Superior temporal gyrus (tissue), 1 donor: ENCODE results near the gene BAZ1B.
"Not testable (repeated sequence)": the region's sequence is repeated elsewhere in the genome, so short reads cannot be mapped to it uniquely, and the experiment has no call there.

Source experiments
- DNase-seq: peaks from one replicate; pipeline ENCODE4 v3.0.0-alpha.2; 2016; ENCODE audit errors: extremely low spot score

BAZ1B gene

DNA sequence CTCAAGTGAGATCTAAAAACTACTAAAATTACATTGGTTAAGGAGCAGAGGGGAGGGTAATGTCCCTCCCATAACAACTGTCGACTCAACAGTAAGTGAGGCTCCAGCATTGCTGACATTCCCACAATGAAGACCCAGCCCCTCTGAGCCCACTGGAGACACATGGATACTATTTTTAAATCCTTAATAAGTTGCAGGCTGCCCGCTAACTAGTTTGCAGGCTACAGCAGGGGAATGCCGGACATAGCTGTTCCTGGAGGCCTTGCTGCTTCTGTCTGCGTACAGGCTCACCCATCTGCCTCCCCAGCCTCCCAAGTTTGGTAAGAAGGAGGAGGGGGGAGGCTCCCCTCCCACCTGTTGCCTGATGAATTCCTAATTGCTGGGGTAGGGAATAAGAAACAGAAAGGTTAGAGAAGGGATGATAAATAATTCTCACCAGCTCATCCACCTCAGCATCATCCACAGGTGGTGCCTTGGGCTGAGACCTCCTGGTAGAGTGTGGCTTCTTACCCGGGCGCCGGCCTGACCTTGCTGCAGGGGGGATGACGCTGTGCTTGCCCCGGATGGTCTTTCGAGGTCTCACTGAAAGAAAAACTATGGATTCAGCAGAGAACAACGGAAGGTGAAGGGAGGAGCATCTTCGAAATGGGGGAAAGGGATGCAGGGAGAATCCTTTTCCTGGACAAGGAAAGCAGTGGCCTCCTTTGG is 78.4 kb downstream of the BAZ1B start:
- no peak for DNase-seq

DNA sequence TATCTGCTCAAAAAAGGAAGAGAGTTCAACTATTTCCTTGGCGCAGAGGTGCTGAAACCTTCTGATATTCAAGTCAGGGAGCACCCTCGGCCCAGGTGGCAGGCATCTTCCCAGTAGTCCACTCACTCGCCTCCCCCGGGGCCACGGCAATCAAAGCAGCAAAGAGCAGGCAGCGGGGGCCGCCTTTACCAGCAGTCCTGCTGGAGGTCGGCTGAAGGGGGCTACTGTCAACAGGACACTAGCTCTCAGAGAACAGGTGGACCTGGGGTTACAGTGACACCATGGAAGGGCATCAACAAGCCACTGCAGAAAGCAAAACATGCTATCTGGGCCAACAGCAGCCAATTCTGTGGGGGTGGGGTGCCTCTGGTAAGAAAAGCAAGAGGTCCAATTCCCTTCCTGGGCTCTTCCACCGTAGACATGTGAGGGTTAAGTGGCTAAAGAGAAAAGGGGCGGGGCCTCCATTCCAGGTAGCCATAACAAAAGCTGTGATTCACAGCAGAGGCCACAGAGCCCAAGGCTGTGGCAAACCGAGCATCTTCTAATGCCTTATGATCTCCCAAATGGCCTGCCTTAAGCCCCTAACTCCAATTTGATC is 79.1 kb downstream of the BAZ1B start:
- no peak for DNase-seq

DNA sequence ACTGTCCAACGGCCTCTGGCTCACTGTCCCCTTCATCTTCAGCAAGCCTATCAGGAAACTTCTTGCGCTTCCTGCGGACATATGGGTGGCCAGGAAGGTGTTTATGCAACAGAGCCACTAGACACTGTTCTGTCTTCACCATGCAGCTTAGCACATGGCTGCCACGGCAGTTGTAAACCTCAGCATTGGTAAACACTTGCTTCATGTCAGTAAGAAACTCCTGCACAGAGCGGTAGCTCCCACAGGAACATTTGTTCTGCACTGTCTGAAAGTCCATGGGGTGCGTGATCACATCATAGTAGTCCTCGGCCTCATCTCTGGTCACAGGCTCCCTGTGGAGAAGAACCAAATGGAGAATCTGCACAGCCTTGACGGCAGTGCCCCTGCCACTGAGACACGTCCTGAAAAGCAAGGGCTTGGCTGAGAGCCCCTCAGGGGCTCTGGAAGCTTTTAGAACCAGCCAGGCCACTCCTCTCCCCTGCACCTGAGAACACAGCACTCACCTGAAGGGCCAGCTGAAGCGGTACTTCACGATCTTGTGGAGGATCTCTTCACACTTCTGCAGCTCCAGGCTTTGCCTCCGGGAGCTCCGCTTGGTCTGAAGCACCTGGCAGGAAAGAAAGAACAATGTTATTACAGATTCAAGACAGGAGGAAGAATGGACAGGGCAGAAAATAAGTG is 79.7 kb downstream of the BAZ1B start:
- DNase-seq, result no peak

DNA sequence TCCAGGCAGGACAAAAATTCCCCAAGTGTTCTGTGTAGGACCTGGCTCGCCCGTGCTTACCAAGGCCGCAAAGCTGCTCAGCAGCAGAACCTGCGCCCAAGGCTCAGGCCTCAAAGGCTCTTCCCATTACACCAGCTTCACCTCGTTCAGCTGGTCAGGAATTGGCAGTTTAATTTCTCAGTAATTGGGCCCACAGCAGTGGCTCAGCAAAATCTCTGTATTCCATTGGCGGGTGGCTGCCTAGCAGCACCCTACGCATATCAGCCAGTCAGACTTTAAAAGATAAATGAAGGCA is 82.7 kb downstream of the BAZ1B start:
- DNase-seq, result no peak

DNA sequence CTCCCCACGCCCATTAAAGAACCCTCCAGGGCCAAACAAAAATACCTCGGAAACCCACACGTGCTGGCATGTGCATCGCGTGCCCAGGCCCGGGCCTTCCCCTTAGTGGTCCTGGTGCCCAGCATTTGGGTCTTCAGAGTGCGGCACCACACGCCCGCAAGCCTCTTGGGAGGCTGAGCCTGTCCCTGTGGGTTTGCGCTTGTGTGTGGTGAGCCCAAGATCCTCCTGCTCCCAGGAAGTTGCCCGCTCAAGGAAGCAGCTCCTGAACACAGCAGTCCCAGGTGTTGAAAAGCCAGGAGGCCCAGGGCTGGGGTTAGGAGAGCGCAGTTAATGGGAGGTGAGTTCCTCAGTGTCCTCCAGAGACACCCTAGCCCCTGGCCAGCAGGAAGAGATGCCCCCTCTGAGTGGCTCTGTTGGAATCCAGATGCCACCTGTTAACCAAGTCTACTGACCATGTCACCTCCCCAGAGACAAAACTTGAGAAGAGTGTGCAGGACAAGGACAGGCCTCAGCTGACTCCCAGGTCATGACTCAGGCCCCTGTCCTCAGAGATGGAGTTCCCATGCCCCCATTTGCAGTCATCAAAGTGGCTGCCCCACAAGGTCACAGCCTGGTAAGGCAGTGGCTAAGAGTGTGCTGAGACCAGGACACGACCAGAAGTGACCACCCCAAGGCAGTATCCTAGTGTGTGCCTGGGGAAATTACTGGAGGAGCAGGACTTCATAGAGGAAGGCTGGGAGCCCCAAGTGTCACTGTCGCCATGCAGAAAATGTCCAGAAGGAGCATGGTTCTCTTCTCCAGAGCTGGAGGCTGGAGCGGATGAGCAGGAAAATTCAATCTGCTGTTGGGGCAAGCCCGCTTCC is 83.3 kb downstream of the BAZ1B start:
- DNase-seq, result no peak

DNA sequence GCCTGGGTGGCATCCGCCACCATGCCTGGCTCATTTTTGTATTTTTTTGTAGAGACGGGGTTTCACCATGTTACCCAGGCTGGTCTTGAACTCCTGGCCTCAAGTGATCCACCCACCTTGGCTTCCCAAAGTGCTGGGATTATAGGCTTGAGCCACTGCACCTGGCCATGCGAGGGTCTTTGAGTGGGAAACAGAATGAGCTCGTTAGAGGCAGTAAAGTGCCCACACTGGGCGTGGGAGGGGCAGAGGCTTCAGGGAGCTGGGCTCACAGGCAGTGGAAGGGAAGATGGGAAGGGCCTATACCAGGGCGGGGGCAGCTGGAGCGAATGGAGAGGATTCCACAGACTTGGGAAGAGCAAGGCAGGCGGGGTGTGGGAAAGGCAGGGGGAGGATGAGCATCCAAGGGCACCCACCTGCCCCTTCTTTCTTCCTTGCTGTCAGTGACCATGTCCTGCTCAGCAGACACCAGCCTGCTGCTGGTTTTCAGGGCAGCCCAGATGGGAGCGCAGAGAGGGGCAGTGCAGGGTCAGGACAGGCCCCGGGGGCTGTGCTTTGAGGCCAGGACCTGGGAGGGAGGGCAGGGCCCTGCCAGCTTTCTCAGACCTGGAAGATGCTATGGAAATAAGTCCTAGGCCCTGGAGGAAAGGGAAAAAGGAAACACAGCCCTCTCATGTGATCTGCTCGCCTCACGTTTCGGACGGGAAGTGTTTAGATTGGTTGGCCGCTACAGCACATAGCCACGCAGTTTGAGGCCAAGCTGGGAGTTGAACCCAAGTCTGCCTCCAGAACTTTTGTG is 84.3 kb downstream of the BAZ1B start:
- DNase-seq, result no peak

DNA sequence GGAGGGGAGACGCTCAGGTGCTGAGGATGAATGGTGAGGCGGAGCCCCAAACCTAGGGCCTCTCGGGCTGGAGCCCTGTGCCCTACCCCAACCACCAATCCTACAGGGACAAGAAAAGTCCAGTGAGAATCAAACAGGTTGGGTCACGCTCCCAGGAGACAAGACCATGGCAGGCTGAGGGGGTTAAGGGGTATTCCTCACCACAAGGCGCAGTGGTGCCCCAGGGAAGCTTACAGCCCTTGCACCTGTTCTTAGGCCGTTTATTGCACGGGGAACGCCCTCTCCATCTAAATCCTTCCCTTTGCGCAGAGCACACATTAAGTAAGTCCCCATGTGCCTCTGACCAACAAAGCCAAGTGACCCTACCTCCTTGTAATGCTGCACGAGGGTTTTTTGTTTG is 85.0 kb downstream of the BAZ1B start:
- DNase-seq, result no peak

DNA sequence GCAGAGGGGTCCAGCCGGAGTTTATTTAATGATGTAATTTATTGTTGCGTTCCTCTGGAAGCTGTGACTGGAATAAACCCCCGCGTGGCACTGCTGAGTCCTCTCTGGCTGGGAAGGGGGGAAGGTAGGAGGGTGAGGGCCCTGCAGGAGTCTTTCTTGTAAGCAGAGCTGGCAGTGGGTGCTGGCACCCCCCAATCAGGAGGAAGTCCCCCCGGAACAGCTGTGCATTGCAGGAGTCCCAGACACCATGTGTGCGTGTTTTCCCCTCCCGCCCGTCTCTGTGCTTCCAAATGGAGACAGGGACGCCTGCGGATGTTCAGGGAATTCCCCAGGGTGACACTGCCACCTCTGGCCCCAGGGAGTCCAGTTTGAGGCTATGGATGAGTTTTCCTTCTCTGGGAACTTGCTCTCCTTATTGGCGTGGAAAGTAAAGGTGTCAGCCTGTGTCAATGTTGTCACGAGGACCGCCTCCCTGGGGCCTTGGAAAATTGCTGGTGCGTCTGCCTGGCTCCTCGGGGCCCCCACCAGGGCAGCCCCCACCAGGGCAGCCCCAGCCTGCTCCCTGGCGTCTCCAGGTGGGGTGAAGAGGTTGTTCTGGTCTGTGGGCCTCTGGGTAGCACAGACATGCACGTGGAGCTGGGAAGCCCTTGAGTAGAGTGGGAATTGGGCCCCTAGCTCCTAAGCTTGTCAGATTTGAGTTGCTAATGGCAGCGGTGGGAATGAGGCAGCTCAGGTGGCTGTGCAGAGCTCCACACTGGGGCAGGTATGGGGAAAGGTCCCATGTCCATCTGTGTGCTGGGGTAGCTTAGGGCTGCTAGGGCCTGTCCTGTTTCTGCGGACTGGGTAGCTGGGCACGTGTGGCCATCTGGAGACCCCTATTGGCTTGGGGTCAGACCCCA is 85.8 kb downstream of the BAZ1B start:
- DNase-seq, result no peak

DNA sequence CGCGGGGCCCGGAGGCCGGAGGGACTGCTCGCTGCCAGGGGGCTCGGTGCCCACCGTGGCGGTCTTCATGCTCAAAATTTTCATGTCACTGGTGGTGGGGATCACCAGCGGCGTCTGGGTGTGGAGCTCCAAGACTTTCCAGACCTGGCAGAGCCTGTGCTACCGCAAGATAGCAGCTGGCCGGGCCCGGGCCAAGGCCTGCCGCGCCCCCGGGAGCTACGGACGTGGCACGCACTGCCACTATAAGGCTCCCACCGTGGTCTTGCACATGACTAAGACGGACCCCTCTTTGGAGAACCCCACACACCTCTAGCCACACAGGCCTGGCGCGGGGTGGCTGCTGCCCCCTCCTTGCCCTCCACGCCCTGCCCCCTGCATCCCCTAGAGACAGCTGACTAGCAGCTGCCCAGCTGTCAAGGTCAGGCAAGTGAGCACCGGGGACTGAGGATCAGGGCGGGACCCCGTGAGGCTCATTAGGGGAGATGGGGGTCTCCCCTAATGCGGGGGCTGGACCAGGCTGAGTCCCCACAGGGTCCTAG is 86.6 kb downstream of the BAZ1B start:
- no peak for DNase-seq

DNA sequence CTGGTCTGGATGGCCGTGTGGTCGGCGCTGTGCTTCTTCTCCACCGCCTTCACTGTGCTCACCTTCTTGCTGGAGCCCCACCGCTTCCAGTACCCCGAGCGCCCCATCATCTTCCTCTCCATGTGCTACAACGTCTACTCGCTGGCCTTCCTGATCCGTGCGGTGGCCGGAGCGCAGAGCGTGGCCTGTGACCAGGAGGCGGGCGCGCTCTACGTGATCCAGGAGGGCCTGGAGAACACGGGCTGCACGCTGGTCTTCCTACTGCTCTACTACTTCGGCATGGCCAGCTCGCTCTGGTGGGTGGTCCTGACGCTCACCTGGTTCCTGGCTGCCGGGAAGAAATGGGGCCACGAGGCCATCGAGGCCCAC is 87.4 kb downstream of the BAZ1B start:
- no peak for DNase-seq

DNA sequence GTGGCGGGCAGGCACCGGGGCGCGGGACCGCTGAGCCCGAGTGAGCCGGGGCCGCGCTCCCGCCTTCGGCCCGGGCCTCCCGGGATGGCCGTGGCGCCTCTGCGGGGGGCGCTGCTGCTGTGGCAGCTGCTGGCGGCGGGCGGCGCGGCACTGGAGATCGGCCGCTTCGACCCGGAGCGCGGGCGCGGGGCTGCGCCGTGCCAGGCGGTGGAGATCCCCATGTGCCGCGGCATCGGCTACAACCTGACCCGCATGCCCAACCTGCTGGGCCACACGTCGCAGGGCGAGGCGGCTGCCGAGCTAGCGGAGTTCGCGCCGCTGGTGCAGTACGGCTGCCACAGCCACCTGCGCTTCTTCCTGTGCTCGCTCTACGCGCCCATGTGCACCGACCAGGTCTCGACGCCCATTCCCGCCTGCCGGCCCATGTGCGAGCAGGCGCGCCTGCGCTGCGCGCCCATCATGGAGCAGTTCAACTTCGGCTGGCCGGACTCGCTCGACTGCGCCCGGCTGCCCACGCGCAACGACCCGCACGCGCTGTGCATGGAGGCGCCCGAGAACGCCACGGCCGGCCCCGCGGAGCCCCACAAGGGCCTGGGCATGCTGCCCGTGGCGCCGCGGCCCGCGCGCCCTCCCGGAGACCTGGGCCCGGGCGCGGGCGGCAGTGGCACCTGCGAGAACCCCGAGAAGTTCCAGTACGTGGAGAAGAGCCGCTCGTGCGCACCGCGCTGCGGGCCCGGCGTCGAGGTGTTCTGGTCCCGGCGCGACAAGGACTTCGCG is 88.0 kb downstream of the BAZ1B start:
- DNase-seq, result no peak

DNA sequence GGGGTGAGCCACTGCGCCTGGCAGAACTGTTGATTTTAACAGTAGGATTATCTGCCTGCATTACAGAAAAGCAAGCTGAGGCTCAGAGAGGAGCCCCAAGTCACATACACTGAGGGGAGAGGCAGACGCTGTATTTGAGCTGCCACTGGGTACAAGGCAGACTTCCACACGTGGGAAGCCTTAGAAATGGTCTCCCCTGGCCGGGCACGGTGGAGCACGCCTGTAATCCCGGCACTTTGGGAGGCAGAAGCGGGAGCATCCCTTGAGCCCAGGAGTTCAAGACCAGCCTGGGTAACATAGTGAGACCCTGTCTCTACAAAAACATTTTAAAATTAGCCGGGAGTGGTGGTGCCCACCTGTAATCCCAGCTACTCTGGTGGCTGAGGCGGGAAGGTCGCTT is 89.4 kb downstream of the BAZ1B start:
- no peak for DNase-seq

DNA sequence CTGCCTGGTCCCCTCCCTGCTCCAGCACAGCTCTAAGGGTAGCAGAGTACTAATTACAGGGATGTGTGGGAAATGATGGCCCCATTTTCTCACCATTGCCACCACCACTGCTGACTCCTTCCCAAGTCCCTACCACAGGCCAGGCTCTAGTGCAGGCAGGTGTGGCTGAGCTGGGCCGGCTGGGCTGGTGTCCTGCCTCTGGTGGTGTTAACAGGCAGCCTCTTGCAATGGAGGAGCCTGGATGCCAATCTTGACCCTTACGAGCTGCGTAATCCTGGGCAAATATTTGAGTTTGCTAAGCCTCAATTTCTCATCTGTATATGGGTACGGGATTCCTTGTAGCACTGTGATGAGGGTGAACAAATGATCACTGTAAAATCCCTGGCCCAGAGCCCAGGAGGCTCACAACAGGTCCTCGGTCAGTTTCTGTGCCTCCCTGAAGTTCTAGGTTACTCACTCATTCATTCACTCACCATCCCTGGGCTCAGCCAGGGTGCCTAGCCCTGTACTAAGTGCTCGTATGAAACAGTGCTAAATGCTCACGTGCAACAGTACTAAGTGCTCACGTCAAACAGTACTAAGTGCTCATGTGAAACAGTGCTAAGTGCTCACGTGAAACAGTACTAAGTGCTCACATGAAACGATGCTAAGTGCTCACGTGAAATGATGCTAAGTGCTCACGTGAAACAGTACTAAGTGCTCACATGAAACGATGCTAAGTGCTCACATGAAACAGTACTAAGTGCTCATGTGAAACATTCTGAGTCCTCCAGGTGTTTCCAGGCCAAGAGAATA is 90.9 kb downstream of the BAZ1B start:
- DNase-seq, result no peak

DNA sequence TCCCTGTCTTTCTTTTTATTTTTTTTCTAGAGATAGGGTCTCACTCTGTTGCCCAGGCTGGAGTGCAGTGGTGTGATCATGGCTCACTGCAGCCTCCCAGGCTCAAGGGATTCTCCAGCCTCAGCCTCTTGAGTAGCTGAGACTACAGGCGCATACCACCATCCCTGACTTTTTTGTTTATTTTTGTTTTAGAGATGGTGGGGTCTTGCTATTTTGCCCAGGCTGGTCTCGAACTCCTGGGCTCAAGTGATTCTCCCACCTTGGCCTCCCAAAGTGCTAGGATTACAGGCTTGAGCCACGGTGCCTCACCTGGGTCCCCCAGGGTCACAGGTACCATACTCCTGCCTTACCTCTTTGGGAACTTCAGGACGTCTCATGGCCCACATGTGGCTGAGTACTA is 91.6 kb downstream of the BAZ1B start:
- DNase-seq, result not testable (repeated sequence)

DNA sequence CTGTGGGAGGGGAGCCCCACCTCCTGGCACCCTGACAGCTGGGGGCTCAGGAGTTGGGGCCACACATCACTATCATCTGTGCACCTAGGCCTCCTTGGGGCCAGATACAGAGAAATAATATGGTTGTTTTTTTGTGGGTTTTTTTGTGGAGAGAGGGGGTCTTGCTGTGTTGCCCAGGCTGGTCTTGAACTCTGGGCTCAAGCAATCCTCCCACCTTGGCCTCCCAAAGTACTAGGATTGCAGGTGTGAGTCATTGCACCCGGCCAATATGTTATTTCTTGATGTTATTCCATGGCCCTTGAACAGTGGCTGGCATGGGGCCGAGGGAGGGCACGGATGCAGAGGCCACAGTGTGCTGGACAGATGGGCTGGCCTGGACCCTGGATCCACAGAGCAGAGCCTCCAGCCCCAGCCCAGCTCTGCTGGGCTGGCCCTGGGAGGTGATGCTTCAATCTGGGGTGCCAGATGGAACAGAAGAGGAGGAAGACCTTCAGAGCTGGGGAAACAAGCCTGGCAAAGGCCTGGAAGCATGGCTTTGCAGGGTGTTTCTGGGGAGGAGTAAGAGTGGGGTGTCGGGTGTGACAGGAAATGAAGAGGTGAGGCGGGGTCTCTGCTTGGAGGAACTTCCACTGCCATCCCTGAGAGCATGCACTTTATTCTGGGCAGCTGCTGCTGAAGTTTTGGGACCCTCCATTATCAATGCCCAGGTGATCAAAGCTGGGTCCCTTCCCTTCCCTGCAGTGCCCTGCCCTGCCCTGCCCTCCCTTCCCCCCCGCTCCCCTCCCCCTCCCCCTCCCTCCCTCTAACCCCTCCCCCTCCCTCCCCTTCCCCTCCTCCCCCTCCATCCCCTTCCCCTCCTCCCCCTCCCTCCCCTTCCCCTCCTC is 92.2 kb downstream of the BAZ1B start:
- no peak for DNase-seq

DNA sequence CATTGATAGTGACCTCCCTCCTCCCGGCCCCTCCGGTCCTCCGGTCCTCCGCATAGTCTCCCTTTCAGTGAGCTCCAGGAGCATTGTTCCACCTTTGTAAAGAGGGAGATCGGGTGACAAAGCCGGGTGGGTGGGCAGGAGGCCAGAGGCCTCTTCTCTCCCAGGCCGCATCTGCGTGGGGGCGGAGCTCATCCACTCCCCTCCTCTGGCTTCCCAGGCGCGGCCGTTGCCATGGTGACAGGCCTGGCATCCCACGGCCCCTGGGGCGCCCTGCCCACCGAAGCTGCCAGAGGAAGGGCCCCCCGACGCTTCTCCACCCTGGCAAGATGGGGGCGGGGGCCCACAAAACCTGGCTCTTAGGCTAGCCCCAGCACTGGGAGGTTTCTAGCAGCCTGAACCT is 92.9 kb downstream of the BAZ1B start:
- DNase-seq, result no peak

DNA sequence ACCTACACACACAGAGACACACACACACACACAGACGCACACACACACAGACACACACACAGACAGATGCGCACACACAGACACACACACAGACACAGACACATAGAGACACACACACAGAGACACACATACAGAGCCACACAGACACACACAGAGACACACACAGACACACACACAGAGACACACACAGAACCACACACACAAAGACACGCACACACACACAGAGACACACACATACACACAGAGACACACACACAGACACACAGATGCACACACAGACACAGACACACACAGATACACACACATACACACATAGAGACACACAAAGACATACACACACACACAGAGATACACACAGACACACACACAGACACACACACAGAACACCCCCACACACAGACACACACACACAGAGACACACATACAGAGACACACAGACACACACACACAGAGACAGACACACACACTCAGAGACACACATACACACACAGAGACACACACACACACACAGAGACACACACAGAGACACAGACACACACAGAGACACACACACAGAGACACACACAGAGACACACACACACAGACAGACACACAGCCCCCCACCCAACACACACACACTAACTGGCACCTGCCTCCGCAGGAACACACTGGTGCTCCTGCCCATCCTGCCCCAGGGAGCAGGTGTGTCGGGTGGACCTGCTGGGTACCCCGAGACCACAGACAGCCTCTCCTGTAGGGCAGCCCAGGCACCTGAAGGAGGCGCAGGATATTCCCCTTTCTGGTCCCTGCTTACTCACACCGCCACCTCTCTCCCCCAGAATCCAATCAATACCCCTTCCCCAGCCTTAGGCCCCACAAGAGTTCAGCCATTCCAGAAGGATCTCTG is 93.9 kb downstream of the BAZ1B start:
- no peak for DNase-seq
